Transverse colon (tissue), 4 donors: ENCODE measurements around the gene SEMA5B. TPM values are rescaled to one million over a fixed set of nuclear protein-coding genes. Genes with fewer than 3 reads are reported as not detected.

Experiments
- DNase-seq: peaks from one replicate; pipeline ENCODE4 v3.0.0-alpha.2; 2019
- H3K27ac ChIP-seq, 4 donors: fragments of 200-600 bp; sonication (generic); 2 replicates each; pipeline ENCODE4 v1.5.1; 2016 to 2018; ENCODE audit warnings: inconsistent platforms in 4 of 4
- H3K27me3 ChIP-seq: fragments of 200-600 bp; sonication (generic); 2 replicates; pipeline ENCODE4 v1.5.1; 2017; ENCODE audit warnings: inconsistent platforms
- H3K36me3 ChIP-seq, 4 donors: fragments of 200-600 bp; sonication (generic); 2 replicates each; pipeline ENCODE4 v1.5.1; 2017 to 2019; ENCODE audit warnings: inconsistent platforms in 4 of 4
- H3K4me1 ChIP-seq, 4 donors: fragments of 200-600 bp; sonication (generic); 2 replicates each; pipeline ENCODE4 v1.5.1; 2017 to 2020; ENCODE audit warnings: inconsistent platforms in 4 of 4
- H3K4me3 ChIP-seq, 4 donors: fragments of 200-600 bp; sonication (generic); 1 replicate in 1 of 4; 2 replicates in 3 of 4; pipeline versions ENCODE4 v1.5.1 to v1.6.1; 2017 to 2019; ENCODE audit warnings: inconsistent platforms in 4 of 4
- H3K9me3 ChIP-seq, 2 donors: fragments of 200-600 bp; sonication (generic); 2 replicates each; pipeline ENCODE4 v1.5.1; 2017 to 2019; ENCODE audit warnings: inconsistent platforms in 2 of 2
- EP300 ChIP-seq: sonication (generic); formaldehyde crosslinking; IDR thresholded peaks from one replicate; pipeline ENCODE4 v1.6.1; 2017; ENCODE audit warnings: antibody characterized with exemption, low read depth
- POLR2A ChIP-seq: fragments of 450-650 bp; IDR thresholded peaks from one replicate; pipeline ENCODE4 v1.6.1; 2016; ENCODE audit warnings: antibody characterized with exemption, mild to moderate bottlenecking, moderate library complexity
- POLR2AphosphoS5 ChIP-seq, 3 donors: sonication (generic); formaldehyde crosslinking; IDR thresholded peaks; one replicate each; pipeline ENCODE4 v1.6.1; 2016; ENCODE audit warnings: antibody characterized with exemption in 3 of 3
- WGBS, 2 donors: methylation state at CpG; one replicate each; pipeline ENCODE4 v1.1.5; 2018; ENCODE audit warnings: low coverage in 1 of 2; 5-methylcytosine and 5-hydroxymethylcytosine counted together
- in situ Hi-C, 4 donors: fragments of 200-750 bp; cut with MboI; loops; one replicate each; pipeline versions ENCODE4 v1.15.0 to v1.15.1; 2017; ENCODE audit warnings: low sequenced_read_pairs in 3 of 4, low pct_ligation_motif_present in 1 of 4, low pct_unique_long_range_greater_than_20kb in 1 of 4
- intact Hi-C: fragments of 100-400 bp; cut with DNase I; formaldehyde crosslinking; loops from one replicate; pipeline ENCODE4 v1.15.1; 2023; ENCODE audit warnings: low total_unique reads
- total RNA-seq, 4 donors: library from RNA; depleted of rRNA; stranded (reverse); fragments of >200 nt; gene quantifications; one replicate each; pipeline ENCODE4 v1.1.0, GENCODE V29; 2016
- TF ChIP-seq, protein P1 (sequence below), 5 experiments: fragments of 200-600 bp in 3 of 5; fragments of 450-650 bp in 2 of 5; sonication (generic) in 3 of 5; IDR thresholded peaks; 1 replicate in 2 of 5; 2 replicates in 3 of 5; pipeline ENCODE4 v1.5.1; 2016 to 2017; ENCODE audit warnings: antibody characterized with exemption in 5 of 5, inconsistent platforms in 3 of 5, mild to moderate bottlenecking in 2 of 5, moderate library complexity in 1 of 5

The SEMA5B gene
- total RNA-seq, 4 donors from 2014 or later: 0.16 to 1.4 (median 0.27) TPM; not detected in 1

DNA sequence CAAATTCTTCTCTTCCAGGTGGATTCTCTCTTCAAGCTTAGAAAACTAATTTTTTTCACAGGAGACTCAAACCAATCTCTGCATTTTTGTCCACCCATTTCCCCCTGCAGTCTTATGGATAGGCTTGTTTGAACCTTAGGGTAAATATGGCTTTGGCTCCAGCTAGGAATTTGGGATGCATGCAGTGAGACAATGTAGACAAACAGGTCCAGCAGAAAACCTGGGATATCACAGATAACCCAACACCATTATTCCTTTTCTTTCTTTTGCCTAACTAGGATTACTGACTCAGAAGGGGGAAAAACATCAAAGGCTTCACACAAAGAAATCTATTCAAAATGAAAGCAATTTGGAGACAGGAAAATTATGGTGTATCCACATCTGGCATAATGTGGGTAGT, 11.2 kb upstream of the SEMA5B start:
- TF ChIP-seq POLR2AphosphoS5 (IDR thresholded peaks at IDR 0.05): no peak
- TF ChIP-seq POLR2A: no peak
- TF ChIP-seq EP300: no peak
- TF ChIP-seq, protein P1, sequence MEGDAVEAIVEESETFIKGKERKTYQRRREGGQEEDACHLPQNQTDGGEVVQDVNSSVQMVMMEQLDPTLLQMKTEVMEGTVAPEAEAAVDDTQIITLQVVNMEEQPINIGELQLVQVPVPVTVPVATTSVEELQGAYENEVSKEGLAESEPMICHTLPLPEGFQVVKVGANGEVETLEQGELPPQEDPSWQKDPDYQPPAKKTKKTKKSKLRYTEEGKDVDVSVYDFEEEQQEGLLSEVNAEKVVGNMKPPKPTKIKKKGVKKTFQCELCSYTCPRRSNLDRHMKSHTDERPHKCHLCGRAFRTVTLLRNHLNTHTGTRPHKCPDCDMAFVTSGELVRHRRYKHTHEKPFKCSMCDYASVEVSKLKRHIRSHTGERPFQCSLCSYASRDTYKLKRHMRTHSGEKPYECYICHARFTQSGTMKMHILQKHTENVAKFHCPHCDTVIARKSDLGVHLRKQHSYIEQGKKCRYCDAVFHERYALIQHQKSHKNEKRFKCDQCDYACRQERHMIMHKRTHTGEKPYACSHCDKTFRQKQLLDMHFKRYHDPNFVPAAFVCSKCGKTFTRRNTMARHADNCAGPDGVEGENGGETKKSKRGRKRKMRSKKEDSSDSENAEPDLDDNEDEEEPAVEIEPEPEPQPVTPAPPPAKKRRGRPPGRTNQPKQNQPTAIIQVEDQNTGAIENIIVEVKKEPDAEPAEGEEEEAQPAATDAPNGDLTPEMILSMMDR (IDR thresholded peaks at IDR 0.05): no peak
- Histone ChIP-seq H3K36me3 (no peaks in the 10 kb centered on the region), H3K27ac (no peak overlapping the region), H3K4me3 (no peak overlapping the region), H3K9me3 (no peaks in the 10 kb centered on the region), H3K4me1 (no peaks in the 10 kb centered on the region), H3K27me3 (peaks cover 9% of the 10 kb centered on the region)
- DNase-seq: no peak
- in situ Hi-C loops: no loop called here
- intact Hi-C loops: no loop called here

DNA sequence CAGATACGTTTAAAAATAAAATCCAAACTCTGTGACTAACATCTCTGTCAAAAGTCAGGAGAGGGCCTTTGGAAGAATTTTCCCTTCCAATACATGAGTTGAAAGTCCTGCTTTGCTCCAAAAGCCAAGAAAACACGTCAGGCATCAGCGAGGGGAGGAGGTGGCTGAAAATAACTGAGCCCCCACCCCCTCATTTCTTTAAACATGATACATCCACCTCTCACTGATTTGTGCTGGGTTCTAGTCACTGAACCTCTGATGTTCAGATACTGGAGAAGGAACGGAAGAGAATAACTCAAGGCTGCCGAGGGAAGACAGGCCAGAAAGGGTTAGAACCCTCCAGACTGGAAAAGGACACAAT, 9.4 kb upstream of the SEMA5B start:
- no peak overlapping the region for H3K27ac ChIP-seq
- H3K4me1 ChIP-seq: no peaks in the 10 kb centered on the region
- no peak for TF ChIP-seq POLR2A
- TF ChIP-seq EP300: no peak
- TF ChIP-seq POLR2AphosphoS5 (IDR thresholded peaks at IDR 0.05): no peak
- TF ChIP-seq, protein P1 (IDR thresholded peaks at IDR 0.05): no peak
- no peaks in the 10 kb centered on the region for H3K9me3 ChIP-seq
- DNase-seq: no peak
- intact Hi-C loops (no loop called here), in situ Hi-C loops (no loop called here)
- H3K4me3 ChIP-seq: no peak overlapping the region
- H3K36me3 ChIP-seq: no peaks in the 10 kb centered on the region
- peaks cover 15% of the 10 kb centered on the region for H3K27me3 ChIP-seq
- WGBS, 2 donors: 71 to 82% methylated on average over 5 of the region's 5 CpGs

DNA sequence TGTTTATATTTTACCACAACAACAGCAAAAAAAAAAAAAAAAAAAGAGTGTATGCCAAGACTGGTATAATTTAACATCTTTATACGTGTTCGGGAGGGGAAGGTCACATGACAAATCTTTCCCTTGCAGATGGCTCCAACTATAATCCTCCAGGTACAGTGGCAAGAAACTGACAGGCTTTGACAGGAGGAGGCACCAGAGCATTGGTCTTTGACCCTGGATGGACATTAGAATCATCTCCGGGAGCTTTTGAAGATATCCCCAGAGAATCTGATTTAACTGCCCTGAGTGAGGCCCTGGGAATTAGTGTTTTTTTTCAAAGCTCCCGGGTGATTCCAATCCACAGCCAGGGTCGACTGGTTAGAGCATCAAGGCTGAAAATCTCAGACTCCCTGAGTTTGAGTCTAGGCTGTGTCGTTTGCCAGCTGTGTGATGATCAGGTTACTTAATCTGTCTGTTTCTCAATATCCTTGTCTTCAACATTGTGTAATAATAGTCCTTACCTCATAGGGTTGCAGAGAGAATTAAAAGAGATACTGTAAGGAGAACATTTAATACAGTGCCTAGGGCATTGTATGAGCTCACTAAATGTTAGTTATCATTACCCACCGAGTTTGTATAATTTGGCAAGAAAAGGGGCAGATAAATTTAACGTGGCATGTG, 8.9 kb upstream of the SEMA5B start:
- Histone ChIP-seq H3K9me3 (no peaks in the 10 kb centered on the region), H3K27ac (no peak overlapping the region), H3K36me3 (no peaks in the 10 kb centered on the region), H3K27me3 (peaks cover 20% of the 10 kb centered on the region), H3K4me1 (no peaks in the 10 kb centered on the region), H3K4me3 (no peak overlapping the region)
- in situ Hi-C loops (no loop called here), intact Hi-C loops (no loop called here)
- whole genome bisulfite sequencing, 2 donors: 49 to 66% methylated on average over 8 of the region's 8 CpGs
- no peak for DNase-seq
- no peak for TF ChIP-seq POLR2A
- TF ChIP-seq EP300: no peak
- TF ChIP-seq, protein P1 (IDR thresholded peaks at IDR 0.05): no peak
- TF ChIP-seq POLR2AphosphoS5 (IDR thresholded peaks at IDR 0.05): no peak

DNA sequence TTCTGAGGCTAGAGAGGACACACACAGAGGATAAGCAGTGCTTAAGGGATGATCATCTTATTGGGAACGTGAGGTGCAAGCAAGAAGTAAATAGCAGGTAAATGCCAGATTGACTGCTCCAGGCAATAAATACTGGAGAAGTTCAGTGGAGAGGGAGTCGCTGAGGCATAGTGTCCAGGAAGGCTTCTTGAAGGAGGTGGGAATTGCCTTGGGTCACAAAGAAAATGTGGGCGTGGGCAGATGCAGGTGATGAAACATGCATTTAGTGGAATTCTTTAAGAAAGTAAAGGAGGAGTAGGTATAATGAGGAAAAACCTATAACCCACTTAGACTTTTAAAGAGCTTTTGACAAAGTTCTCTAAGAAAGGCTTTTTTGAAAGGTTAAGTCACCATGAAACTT, 7.4 kb upstream of the SEMA5B start:
- Histone ChIP-seq H3K27me3 (peaks cover 35% of the 10 kb centered on the region), H3K27ac (no peak overlapping the region), H3K4me3 (no peak overlapping the region), H3K9me3 (no peaks in the 10 kb centered on the region), H3K36me3 (no peaks in the 10 kb centered on the region), H3K4me1 (no peaks in the 10 kb centered on the region)
- intact Hi-C loops (no loop called here), in situ Hi-C loops (no loop called here)
- DNase-seq: no peak
- 85 to 100% methylated on average over 1 to 3 of the region's 3 CpGs for WGBS, 2 donors
- TF ChIP-seq, protein P1 (IDR thresholded peaks at IDR 0.05): no peak
- TF ChIP-seq POLR2A (no peak), POLR2AphosphoS5 (IDR thresholded peaks at IDR 0.05) (no peak), EP300 (no peak)
